DOHH2 (cell line): Measurements from ENCODE around the gene RNF145.

Experiments used
- H3F3A ChIP-seq: fragments of 200-600 bp; sonication (generic), shearing (Covaris generic); 2 replicates; pipeline ENCODE4 v1.6.0; 2016; ENCODE audit warnings: antibody characterized with exemption, mild to moderate bottlenecking; ENCODE audit not compliant: control insufficient read depth, insufficient read depth
- H3K27ac ChIP-seq: fragments of 200-600 bp; sonication (generic); 2 replicates; pipeline ENCODE4 v1.5.1; 2014; ENCODE audit warnings: low read depth, mild to moderate bottlenecking, low read length, moderate library complexity
- H3K27me3 ChIP-seq: fragments of 200-600 bp; sonication (generic); 2 replicates; pipeline ENCODE4 v1.6.1; 2014; ENCODE audit warnings: mild to moderate bottlenecking, low read length, mixed read lengths; ENCODE audit not compliant: control insufficient read depth
- H3K36me3 ChIP-seq: fragments of 200-600 bp; sonication (generic); 2 replicates; pipeline ENCODE4 v1.6.1; 2014; ENCODE audit warnings: mild to moderate bottlenecking, low read length, moderate library complexity, mixed read lengths; ENCODE audit not compliant: control insufficient read depth
- H3K4me1 ChIP-seq: fragments of 200-600 bp; sonication (generic); 2 replicates; pipeline ENCODE4 v1.6.1; 2014; ENCODE audit warnings: mild to moderate bottlenecking, low read length, mixed read lengths; ENCODE audit not compliant: control insufficient read depth
- H3K4me2 ChIP-seq: fragments of 200-600 bp; sonication (generic); 2 replicates; pipeline ENCODE4 v1.6.0; 2014; ENCODE audit warnings: mild to moderate bottlenecking, low read length, moderate library complexity
- H3K4me3 ChIP-seq: fragments of 200-600 bp; sonication (generic); 2 replicates; pipeline ENCODE4 v1.5.1; 2014; ENCODE audit warnings: mild to moderate bottlenecking, low read length, mixed read lengths
- H3K79me2 ChIP-seq: fragments of 200-600 bp; sonication (generic); 2 replicates; pipeline ENCODE4 v1.6.1; 2014; ENCODE audit warnings: mild to moderate bottlenecking, low read length, mixed read lengths; ENCODE audit not compliant: control insufficient read depth
- H3K9me2 ChIP-seq: fragments of 200-600 bp; sonication (generic); replicated peaks from 2 replicates; pipeline ENCODE4 v1.6.1; 2014; ENCODE audit warnings: mild to moderate bottlenecking, low read length, mixed read lengths; ENCODE audit not compliant: control insufficient read depth
- H3K9me3 ChIP-seq: fragments of 200-600 bp; sonication (generic); 2 replicates; pipeline ENCODE4 v1.6.1; 2014; ENCODE audit warnings: antibody characterized with exemption, low read length, mixed read lengths; ENCODE audit not compliant: control insufficient read depth, insufficient read depth
- H4K20me1 ChIP-seq: fragments of 200-600 bp; sonication (generic); 2 replicates; pipeline ENCODE4 v1.6.0; 2014; ENCODE audit warnings: low read depth, mild to moderate bottlenecking, antibody characterized with exemption, low read length, moderate library complexity; ENCODE audit not compliant: control insufficient read depth, insufficient read depth
- CTCF ChIP-seq: fragments of 200-600 bp; sonication (generic); IDR thresholded peaks from one replicate; pipeline ENCODE4 v1.5.1; 2014; ENCODE audit warnings: antibody characterized with exemption, mild to moderate bottlenecking, low read depth, low read length; ENCODE audit not compliant: poor library complexity, severe bottlenecking
- EZH2phosphoT487 ChIP-seq: fragments of 200-600 bp; sonication (generic); IDR thresholded peaks from 2 replicates; pipeline ENCODE4 v1.6.1; 2017; ENCODE audit warnings: borderline replicate concordance, mild to moderate bottlenecking, antibody characterized with exemption, low read length, moderate library complexity, mixed read lengths

The RNF145 gene

GRCh38 chr5:159190170-159190569, 19.2 kb downstream of the RNF145 start:
- Histone ChIP-seq H3K79me2 (peaks cover 45% of the 10 kb centered on the region), H3K4me2 (no peak overlapping the region), H3K36me3 (peaks cover 76% of the 10 kb centered on the region), H3K9me2 (no peaks in the 10 kb centered on the region), H4K20me1 (peaks cover 3% of the 10 kb centered on the region; the same call in 1 of the 2 replicates), H3K27me3 (no peaks in the 10 kb centered on the region), H3K4me3 (no peak overlapping the region), H3K27ac (no peak overlapping the region), H3K9me3 (no peaks in the 10 kb centered on the region), H3F3A (no peaks in the 10 kb centered on the region), H3K4me1 (no peaks in the 10 kb centered on the region)
- TF ChIP-seq EZH2phosphoT487 (no peak), CTCF (no peak)

GRCh38 chr5:159189310-159189709, 20.0 kb downstream of the RNF145 start:
- H3K4me3 ChIP-seq, result no peak overlapping the region
- no peak overlapping the region for H3K4me2 ChIP-seq
- H3K9me2 ChIP-seq, result no peaks in the 10 kb centered on the region
- H3K4me1 ChIP-seq, result no peaks in the 10 kb centered on the region
- no peaks in the 10 kb centered on the region for H3K9me3 ChIP-seq
- H4K20me1 ChIP-seq, result peaks cover 3% of the 10 kb centered on the region; the same call in 1 of the 2 replicates
- no peaks in the 10 kb centered on the region for H3K27me3 ChIP-seq
- no peak for TF ChIP-seq CTCF
- TF ChIP-seq EZH2phosphoT487, result no peak
- H3K36me3 ChIP-seq, result peaks cover 71% of the 10 kb centered on the region
- H3K79me2 ChIP-seq, result peaks cover 49% of the 10 kb centered on the region
- H3K27ac ChIP-seq, result no peak overlapping the region
- no peaks in the 10 kb centered on the region for H3F3A ChIP-seq

GRCh38 chr5:159187719-159188118, 21.6 kb downstream of the RNF145 start:
- Histone ChIP-seq H3K4me2 (no peak overlapping the region), H3K79me2 (peaks cover 47% of the 10 kb centered on the region), H4K20me1 (peaks cover 3% of the 10 kb centered on the region; the same call in 1 of the 2 replicates)

More at GRCh38 chr5:159187719-159188118, 21.6 kb downstream of the RNF145 start:
- Histone ChIP-seq H3K27ac (no peak overlapping the region), H3K9me3 (no peaks in the 10 kb centered on the region), H3K4me3 (no peak overlapping the region), H3F3A (no peaks in the 10 kb centered on the region), H3K27me3 (no peaks in the 10 kb centered on the region), H3K4me1 (no peaks in the 10 kb centered on the region), H3K36me3 (peaks cover 63% of the 10 kb centered on the region), H3K9me2 (no peaks in the 10 kb centered on the region)
- TF ChIP-seq EZH2phosphoT487 (no peak), CTCF (no peak)
